HEK293 (cell line): ENCODE data around the gene TXNDC8.
A peak's percentile ranks its signal among the peaks of the same experiment; 100 is the strongest.

Experiments used
- BCL11B ChIP-seq: fragments of 450-650 bp; formaldehyde crosslinking; IDR thresholded peaks from 2 replicates; pipeline ENCODE4 v1.5.1; 2016; ENCODE audit warnings: low read depth, missing biosample characterization, missing genetic modification characterization
- BCL6B ChIP-seq: fragments of 450-650 bp; formaldehyde crosslinking; IDR thresholded peaks from 2 replicates; pipeline ENCODE4 v1.5.1; 2017; ENCODE audit warnings: missing biosample characterization, missing genetic modification characterization
- GLIS1 ChIP-seq: fragments of 450-650 bp; formaldehyde crosslinking; IDR thresholded peaks from 2 replicates; pipeline ENCODE4 v1.5.1; 2016; ENCODE audit warnings: missing biosample characterization, missing genetic modification characterization
- KLF1 ChIP-seq: fragments of 450-650 bp; formaldehyde crosslinking; IDR thresholded peaks from 2 replicates; pipeline ENCODE4 v1.5.1; 2016; ENCODE audit warnings: missing biosample characterization, missing genetic modification characterization
- KLF16 ChIP-seq: fragments of 450-650 bp; formaldehyde crosslinking; IDR thresholded peaks from 2 replicates; pipeline ENCODE4 v1.5.1; 2017; ENCODE audit warnings: missing biosample characterization, missing genetic modification characterization
- OSR2 ChIP-seq: fragments of 450-650 bp; formaldehyde crosslinking; IDR thresholded peaks from 2 replicates; pipeline ENCODE4 v1.5.1; 2016; ENCODE audit warnings: missing biosample characterization, missing genetic modification characterization
- SCRT2 ChIP-seq: fragments of 450-650 bp; formaldehyde crosslinking; IDR thresholded peaks from 2 replicates; pipeline ENCODE4 v1.5.1; 2016; ENCODE audit warnings: missing biosample characterization, missing genetic modification characterization
- SP3 ChIP-seq: fragments of 450-650 bp; formaldehyde crosslinking; IDR thresholded peaks from 2 replicates; pipeline ENCODE4 v1.5.1; 2016; ENCODE audit warnings: missing biosample characterization, missing genetic modification characterization
- SP7 ChIP-seq: fragments of 450-650 bp; formaldehyde crosslinking; IDR thresholded peaks from 2 replicates; pipeline ENCODE4 v1.5.1; 2016; ENCODE audit warnings: missing biosample characterization, missing genetic modification characterization
- ZBTB1 ChIP-seq: fragments of 450-650 bp; formaldehyde crosslinking; IDR thresholded peaks from 2 replicates; pipeline ENCODE4 v1.5.1; 2016; ENCODE audit warnings: missing biosample characterization, missing genetic modification characterization
- ZBTB17 ChIP-seq: fragments of 450-650 bp; formaldehyde crosslinking; IDR thresholded peaks from 2 replicates; pipeline ENCODE4 v1.5.1; 2016; ENCODE audit warnings: missing biosample characterization, missing genetic modification characterization
- ZBTB44 ChIP-seq: fragments of 450-650 bp; IDR thresholded peaks from 2 replicates; pipeline ENCODE4 v1.5.1; 2018; ENCODE audit warnings: missing biosample characterization, mild to moderate bottlenecking, missing genetic modification characterization
- ZBTB8A ChIP-seq: fragments of 450-650 bp; formaldehyde crosslinking; IDR thresholded peaks from 2 replicates; pipeline ENCODE4 v1.5.1; 2016; ENCODE audit warnings: missing biosample characterization, missing genetic modification characterization
- ZEB2 ChIP-seq: fragments of 450-650 bp; formaldehyde crosslinking; IDR thresholded peaks from 2 replicates; pipeline ENCODE4 v1.5.1; 2016; ENCODE audit warnings: missing biosample characterization, missing genetic modification characterization
- ZFHX2 ChIP-seq: fragments of 450-650 bp; formaldehyde crosslinking; conservative IDR thresholded peaks from 2 replicates; pipeline ENCODE4 v1.5.1; 2016; ENCODE audit warnings: missing biosample characterization, missing genetic modification characterization
- ZNF140 ChIP-seq: fragments of 450-650 bp; formaldehyde crosslinking; IDR thresholded peaks from 2 replicates; pipeline ENCODE4 v1.5.1; 2016; ENCODE audit warnings: missing biosample characterization, missing genetic modification characterization
- ZNF146 ChIP-seq: fragments of 450-650 bp; formaldehyde crosslinking; IDR thresholded peaks from 2 replicates; pipeline ENCODE4 v1.5.1; 2016; ENCODE audit warnings: missing biosample characterization, missing genetic modification characterization
- ZNF266 ChIP-seq: fragments of 450-650 bp; formaldehyde crosslinking; IDR thresholded peaks from 2 replicates; pipeline ENCODE4 v1.5.1; 2016; ENCODE audit warnings: missing biosample characterization, missing genetic modification characterization, low read depth
- ZNF280C ChIP-seq: fragments of 450-650 bp; formaldehyde crosslinking; IDR thresholded peaks from 2 replicates; pipeline ENCODE4 v1.5.1; 2016; ENCODE audit warnings: missing biosample characterization, missing genetic modification characterization
- ZNF292 ChIP-seq: fragments of 450-650 bp; formaldehyde crosslinking; IDR thresholded peaks from 2 replicates; pipeline ENCODE4 v1.5.1; 2016; ENCODE audit warnings: low read depth, missing biosample characterization, missing genetic modification characterization, borderline replicate concordance
- ZNF350 ChIP-seq: fragments of 450-650 bp; formaldehyde crosslinking; IDR thresholded peaks from 2 replicates; pipeline ENCODE4 v1.5.0; 2017; ENCODE audit warnings: missing biosample characterization, mild to moderate bottlenecking, missing genetic modification characterization
- ZNF366 ChIP-seq: fragments of 450-650 bp; formaldehyde crosslinking; conservative IDR thresholded peaks from 2 replicates; pipeline ENCODE4 v1.5.1; 2016; ENCODE audit warnings: missing biosample characterization, missing genetic modification characterization
- ZNF48 ChIP-seq: fragments of 450-650 bp; formaldehyde crosslinking; IDR thresholded peaks from 2 replicates; pipeline ENCODE4 v1.5.1; 2016; ENCODE audit warnings: missing biosample characterization, missing genetic modification characterization
- ZNF501 ChIP-seq: fragments of 450-650 bp; formaldehyde crosslinking; IDR thresholded peaks from 2 replicates; pipeline ENCODE4 v1.5.1; 2016; ENCODE audit warnings: missing biosample characterization, missing genetic modification characterization
- ZNF529 ChIP-seq: fragments of 450-650 bp; formaldehyde crosslinking; IDR thresholded peaks from 2 replicates; pipeline ENCODE4 v1.5.1; 2017; ENCODE audit warnings: missing genetic modification characterization, missing biosample characterization; ENCODE audit not compliant: insufficient replicate concordance
- ZNF585B ChIP-seq: fragments of 450-650 bp; formaldehyde crosslinking; IDR thresholded peaks from 2 replicates; pipeline ENCODE4 v1.5.1; 2016; ENCODE audit warnings: missing biosample characterization, missing genetic modification characterization
- ZNF621 ChIP-seq: fragments of 450-650 bp; formaldehyde crosslinking; IDR thresholded peaks from 2 replicates; pipeline ENCODE4 v1.5.1; 2017; ENCODE audit warnings: missing biosample characterization, missing genetic modification characterization
- ZNF624 ChIP-seq: fragments of 450-650 bp; formaldehyde crosslinking; IDR thresholded peaks from 2 replicates; pipeline ENCODE4 v1.5.1; 2017; ENCODE audit warnings: missing biosample characterization, missing genetic modification characterization
- ZNF629 ChIP-seq: fragments of 450-650 bp; formaldehyde crosslinking; IDR thresholded peaks from 2 replicates; pipeline ENCODE4 v1.5.1; 2017; ENCODE audit warnings: missing biosample characterization, missing genetic modification characterization
- ZNF660 ChIP-seq: fragments of 450-650 bp; IDR thresholded peaks from 2 replicates; pipeline ENCODE4 v1.5.1; 2018; ENCODE audit warnings: missing biosample characterization, mild to moderate bottlenecking, missing genetic modification characterization
- ZNF792 ChIP-seq: fragments of 450-650 bp; formaldehyde crosslinking; IDR thresholded peaks from 2 replicates; pipeline ENCODE4 v1.5.1; 2016; ENCODE audit warnings: missing biosample characterization, missing genetic modification characterization
- ZNF830 ChIP-seq: fragments of 450-650 bp; IDR thresholded peaks from 2 replicates; pipeline ENCODE4 v1.5.0; 2018; ENCODE audit warnings: missing biosample characterization, missing genetic modification characterization, low read depth, mild to moderate bottlenecking, moderate library complexity
- ZSCAN18 ChIP-seq: fragments of 450-650 bp; formaldehyde crosslinking; IDR thresholded peaks from 2 replicates; pipeline ENCODE4 v1.5.1; 2016; ENCODE audit warnings: missing biosample characterization, missing genetic modification characterization
- ZSCAN5A ChIP-seq: fragments of 450-650 bp; formaldehyde crosslinking; IDR thresholded peaks from 2 replicates; pipeline ENCODE4 v1.5.1; 2016; ENCODE audit warnings: missing biosample characterization, missing genetic modification characterization

The TXNDC8 gene

GRCh38 chr9:110256380-110257096 lies 81.1 kb downstream of the TXNDC8 start, which contains the start of gene TXN (continued):
- TF ChIP-seq KLF16 (tag by site-specific recombination), result 0 out of 2 replicates have a peak, but pooled peaks have one; percentile 10
- no peak for TF ChIP-seq ZBTB44
- peak; percentile 87 for TF ChIP-seq KLF1 (tag by site-specific recombination)
- no peak for TF ChIP-seq ZBTB17
- no peak for TF ChIP-seq ZNF629 (tag by site-specific recombination)
- TF ChIP-seq ZNF660 (tag by site-specific recombination), result 0 out of 2 replicates have a peak, but pooled peaks have one; percentile 56
- 0 out of 2 replicates have a peak, but pooled peaks have one; percentile 15 for TF ChIP-seq ZNF501 (tag by site-specific recombination)
- TF ChIP-seq OSR2 (tag by site-specific recombination), result no peak
- TF ChIP-seq ZFHX2 (tag by site-specific recombination), result peak; percentile 73
- TF ChIP-seq ZNF146 (tag by site-specific recombination), result no peak
- no peak for TF ChIP-seq ZNF792 (tag by site-specific recombination)
- TF ChIP-seq ZNF624 (tag by site-specific recombination), result no peak
- TF ChIP-seq ZNF140 (tag by site-specific recombination), result no peak
- no peak for TF ChIP-seq SCRT2 (tag by site-specific recombination)
- peak; percentile 87 for TF ChIP-seq ZBTB8A
- no peak for TF ChIP-seq ZNF350 (tag by site-specific recombination)
- no peak for TF ChIP-seq ZNF266 (tag by site-specific recombination)
- TF ChIP-seq GLIS1, result peak; percentile 42; the same call in 1 of the 2 replicates
- no peak for TF ChIP-seq ZNF830
- TF ChIP-seq ZNF292, result no peak
- TF ChIP-seq ZSCAN18 (tag by site-specific recombination), result no peak
- TF ChIP-seq ZSCAN5A (tag by site-specific recombination), result no peak
- TF ChIP-seq ZNF621 (tag by site-specific recombination), result no peak
- TF ChIP-seq ZNF280C, result no peak
- 0 out of 2 replicates have a peak, but pooled peaks have one; percentile 27 for TF ChIP-seq ZNF366 (tag by site-specific recombination)
- TF ChIP-seq ZNF48 (tag by site-specific recombination), result no peak
- no peak for TF ChIP-seq ZBTB1 (tag by site-specific recombination)
- 0 out of 2 replicates have a peak, but pooled peaks have one; percentile 6 for TF ChIP-seq SP7 (tag by site-specific recombination)
- TF ChIP-seq ZEB2, result peak; percentile 60
- no peak for TF ChIP-seq ZNF585B (tag by site-specific recombination)
- peak; percentile 83 for TF ChIP-seq SP3
- no peak for TF ChIP-seq ZNF529 (tag by site-specific recombination)
- TF ChIP-seq BCL11B (tag by site-specific recombination), result no peak
- TF ChIP-seq BCL6B, result 0 out of 2 replicates have a peak, but pooled peaks have one; percentile 18
